GM18517 (cell line): Measurements from ENCODE around the gene TNNT1.
"Not testable (repeated sequence)": the region's sequence is repeated elsewhere in the genome, so short reads cannot be mapped to it uniquely, and the experiment has no call there.

ENCODE experiments used
- ATAC-seq: cut with Tn5 transposase; IDR thresholded peaks from one replicate; pipeline ENCODE4 v1.9.1; 2021; ENCODE audit warnings: mild to moderate bottlenecking, moderate library complexity; ENCODE audit not compliant: unreplicated experiment

The TNNT1 gene

DNA sequence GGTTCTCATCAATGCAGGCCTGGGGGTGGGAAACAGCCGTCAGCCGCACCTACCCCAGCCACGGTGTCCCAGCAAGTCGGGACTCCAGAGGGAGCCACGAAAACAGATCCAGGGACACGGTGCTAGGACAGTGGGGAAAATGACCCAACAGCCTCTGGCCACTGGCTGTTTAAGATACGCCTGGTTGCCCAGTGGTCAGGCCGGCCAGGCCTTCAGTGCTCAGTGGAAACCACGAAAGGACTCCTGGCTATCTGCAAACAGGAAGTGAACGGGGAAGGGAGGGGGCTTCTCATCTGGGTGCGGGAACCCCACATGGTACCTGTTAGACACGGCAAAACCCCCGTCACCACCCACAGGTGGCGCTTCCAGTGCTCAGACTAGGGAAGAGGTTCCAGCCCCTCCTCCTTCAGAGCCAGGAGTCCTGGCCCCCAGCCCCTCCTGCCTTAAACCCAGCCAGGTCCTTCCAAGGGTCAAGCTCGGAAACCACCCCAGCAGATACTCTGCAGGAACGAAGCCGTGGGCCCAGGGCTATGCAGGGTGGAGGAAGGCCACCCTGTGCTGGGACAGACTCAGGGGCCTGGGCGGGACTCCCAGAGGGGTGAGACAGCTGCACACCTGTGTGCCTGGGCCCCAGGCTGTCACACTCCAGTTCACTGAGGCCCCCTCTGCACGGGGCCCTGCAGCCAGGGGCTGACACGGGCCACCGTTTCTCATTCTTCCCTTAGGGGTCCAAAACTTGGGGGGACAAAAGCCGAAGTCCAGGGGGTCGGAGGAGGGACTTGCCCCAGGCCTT, 36.0 kb downstream of the TNNT1 start:
- no peak for ATAC-seq

DNA sequence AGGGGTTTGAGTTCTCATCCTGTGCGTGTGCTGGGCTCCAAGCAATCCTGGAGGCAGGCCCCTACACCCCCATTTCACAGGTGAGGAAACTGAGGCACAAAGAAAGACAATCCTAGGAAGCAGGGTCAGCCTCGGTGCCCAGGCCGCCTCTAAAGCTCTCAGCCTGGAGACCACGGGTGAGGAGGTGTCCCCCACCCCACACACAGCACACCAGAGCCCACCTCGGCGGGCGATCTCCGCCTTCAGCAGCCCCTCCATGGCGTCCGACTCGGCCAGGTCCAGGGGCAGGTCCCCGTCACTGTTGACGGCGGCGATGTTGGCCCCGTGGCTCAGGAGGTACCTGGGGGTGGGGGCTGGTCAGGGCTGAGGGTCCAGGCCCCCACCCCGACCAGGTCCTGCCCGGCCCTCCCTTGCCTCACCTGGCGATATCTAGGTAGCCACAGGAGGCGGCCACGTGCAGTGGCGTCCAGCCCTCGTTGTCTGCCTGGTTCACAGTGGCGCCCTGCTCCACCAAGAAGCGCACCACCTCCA, 36.7 kb downstream of the TNNT1 start:
- ATAC-seq = no peak

DNA sequence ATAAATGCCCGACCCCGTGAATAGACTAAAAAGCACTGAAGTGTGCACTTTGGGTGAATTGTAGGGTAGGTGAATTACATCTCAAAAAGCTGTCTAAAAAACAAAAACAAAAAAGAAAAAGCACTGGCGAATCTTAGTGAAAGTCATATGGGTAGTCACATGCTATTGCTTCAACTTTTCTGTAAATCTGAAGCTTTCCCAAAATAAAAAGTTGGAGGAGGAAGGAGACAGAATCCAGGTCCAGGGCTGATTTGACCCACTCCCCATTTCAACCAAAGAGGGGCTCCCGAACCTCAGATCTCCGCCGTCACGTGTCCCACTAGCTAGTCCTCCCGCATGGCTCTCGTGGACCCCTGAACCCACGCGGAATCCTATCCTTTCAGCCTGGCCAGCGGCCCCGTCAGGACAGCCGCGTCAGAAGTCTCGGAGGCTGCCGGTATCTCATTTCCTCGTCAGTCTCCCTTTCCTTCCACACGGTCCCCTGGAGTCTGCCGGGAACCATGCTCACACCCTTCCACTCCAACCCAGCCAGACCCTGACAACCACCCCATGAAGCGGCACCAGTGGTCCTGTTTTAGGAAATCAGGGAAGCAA, 37.7 kb downstream of the TNNT1 start:
- ATAC-seq = no peak

DNA sequence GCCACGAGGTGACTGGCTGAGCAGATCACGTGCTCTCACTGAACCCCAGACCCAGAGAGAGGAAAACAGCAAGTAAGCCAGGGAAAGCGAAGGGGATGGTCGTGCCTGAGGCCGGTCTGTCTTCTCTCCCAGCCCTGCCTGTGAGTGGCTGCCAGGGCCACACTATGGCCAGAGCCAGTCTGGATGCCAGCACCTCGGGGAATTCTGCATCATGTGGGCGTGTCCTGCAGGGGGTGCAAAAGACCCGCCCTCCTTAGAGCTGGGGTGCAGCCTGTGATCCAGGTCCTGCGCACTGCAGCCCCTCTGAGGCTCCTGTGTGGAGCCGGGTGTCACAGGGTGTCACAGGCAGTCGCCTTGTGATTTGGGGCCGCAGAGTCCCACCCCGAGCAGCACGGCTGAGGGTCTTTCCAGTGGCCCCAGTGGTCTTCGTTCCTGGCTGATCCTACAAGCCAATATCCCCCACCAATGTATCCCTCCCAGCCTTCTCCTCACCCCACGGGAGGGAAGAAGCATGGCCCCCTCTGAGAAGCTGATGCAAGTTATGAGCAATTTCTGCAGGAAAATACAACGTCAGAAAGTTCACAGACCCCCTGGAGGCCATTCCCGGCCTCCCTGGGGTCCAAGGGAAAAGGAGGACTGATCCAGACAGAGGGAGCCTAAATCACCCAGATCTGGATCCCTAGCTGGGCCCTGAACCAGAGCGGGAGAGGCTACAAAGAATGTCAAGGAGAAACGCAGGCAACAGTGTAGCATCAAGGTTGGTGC, 39.3 kb downstream of the TNNT1 start:
- no peak for ATAC-seq

DNA sequence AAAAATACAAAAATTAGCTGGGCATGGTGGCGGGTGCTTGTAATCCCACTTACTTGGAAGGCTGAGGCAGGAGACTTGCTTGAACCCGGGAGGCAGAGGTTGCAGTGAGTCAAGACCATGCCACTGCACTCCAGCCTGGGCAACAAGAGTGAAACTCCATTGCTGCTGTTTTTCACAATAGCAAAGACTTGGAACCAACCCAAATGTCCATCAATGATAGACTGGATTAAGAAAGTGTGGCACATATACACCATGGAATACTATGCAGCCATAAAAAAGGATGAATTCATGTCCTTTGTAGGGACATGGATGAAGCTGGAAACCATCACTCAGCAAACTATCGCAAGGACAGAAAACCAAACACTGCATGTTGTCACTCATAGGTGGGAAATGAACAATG, 41.8 kb downstream of the TNNT1 start:
- not testable (repeated sequence) for ATAC-seq

DNA sequence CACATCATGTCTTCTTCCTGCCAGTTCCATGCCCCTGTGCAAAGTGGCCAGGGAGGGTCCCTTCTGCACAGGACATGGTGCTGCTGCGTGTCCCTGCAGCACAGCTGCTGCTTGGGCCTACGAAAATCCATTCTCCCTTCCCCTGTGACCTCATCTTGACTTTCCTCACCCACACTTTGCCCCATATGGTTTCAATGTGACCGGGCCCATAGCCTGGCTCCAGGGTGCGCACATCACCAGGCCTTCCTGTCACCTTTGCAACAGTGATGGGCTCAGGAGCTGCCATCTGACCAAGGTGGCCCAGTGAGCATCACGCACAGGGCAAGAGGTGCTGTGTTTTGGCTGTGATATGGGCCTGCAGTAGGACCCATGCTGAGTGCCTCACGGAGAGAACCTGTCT, 42.4 kb downstream of the TNNT1 start:
- no peak for ATAC-seq

DNA sequence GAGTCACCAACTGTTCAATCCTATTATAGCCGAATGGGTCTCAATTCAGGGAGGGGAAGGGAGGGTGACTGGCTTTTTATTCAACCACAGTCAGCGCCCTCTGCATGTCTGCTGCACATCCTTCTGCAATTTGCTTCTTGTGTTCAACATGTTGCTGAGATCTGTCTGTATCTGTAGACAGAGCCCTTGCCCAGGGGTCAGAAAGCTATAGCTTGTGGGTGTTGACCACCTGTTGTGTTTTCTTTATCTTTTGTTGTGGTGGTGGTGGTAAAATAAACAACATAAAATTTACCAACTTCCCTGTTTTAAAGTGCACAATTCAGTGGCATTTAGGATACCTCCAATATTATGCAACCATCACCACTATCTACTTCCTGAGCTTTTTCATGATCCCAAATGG, 43.8 kb downstream of the TNNT1 start:
- no peak for ATAC-seq

DNA sequence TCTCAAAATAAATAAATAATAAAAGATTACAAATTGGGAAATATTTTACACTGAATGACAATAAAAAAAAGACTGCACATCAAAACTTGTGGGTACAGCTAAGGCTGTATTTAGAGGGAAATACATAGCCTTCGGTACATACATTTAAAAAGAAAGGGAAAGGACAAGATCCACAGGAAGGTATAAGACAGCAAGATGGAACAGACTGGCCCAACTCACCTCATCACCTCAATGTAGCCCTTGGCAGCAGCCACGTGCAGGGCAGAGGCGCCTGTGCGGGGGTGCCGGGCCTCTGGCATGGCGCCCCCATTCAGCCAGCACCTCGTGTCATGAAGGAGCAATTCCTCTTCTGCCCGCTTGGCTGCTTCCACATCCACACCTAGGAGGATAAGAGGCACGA, 45.8 kb downstream of the TNNT1 start:
- ATAC-seq = no peak

DNA sequence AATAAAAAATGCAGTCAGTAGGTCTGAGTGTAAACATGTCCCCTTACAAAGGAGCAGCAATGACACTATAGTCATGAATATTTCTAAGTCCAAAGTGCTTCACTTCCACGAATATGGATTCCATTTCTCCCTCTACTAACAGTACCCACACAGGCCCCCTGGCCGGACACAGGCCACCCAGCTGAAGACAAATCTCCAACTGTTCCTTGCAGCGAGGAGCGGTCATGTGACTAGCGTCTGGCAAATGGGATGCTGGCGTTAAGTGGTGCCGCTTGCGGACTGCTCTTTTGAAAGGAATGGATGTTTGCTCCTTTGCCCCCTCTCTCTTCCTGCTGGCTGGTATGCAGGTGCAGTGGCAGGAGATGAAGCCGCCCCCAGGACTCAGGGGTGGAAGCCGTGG, 47.7 kb downstream of the TNNT1 start:
- ATAC-seq = no peak

DNA sequence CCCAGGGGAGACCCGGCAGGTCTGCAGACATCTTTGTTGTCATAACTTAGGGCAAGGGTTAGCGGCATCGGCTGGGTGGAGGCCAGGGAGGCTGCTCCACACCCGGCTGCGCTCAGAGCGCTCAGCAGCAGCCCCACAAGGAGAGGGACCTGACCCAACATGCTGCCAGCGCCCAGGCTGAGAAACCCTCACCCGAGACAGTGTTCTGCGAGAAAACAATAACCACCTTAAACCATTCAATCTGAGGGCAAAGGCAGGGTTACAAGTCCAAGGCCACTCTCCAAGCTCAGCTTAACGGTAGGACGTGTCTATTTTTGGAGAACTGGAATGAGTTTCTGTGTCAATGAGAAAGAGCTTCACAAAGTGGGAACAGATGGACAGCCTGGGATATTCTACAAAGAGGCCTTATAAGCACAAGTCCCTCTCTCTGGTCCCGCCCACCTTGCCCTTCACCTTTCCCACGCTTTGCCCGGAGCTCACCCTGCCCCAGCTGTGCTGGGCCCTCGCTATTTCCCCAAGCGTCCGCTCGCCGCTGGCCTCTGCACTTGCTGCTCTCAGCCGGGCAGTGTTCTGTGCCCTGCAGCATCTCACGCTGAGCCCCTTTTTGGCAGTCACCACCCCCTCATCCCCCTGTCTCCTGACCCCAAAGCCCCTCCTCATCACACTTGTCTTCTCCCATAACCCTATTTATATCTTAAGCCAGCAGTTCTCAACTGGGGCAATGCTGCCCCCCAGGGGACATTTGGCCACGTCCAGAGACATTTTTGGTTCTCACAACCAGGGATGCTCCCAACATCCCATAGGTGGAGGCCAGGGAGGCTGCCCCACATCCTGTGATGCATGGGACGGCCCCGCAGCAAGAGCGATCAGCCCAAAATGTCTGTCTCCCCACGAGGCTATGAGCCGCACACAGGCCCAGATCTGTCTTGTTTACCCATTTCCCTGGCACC, 49.2 kb downstream of the TNNT1 start:
- ATAC-seq = no peak

DNA sequence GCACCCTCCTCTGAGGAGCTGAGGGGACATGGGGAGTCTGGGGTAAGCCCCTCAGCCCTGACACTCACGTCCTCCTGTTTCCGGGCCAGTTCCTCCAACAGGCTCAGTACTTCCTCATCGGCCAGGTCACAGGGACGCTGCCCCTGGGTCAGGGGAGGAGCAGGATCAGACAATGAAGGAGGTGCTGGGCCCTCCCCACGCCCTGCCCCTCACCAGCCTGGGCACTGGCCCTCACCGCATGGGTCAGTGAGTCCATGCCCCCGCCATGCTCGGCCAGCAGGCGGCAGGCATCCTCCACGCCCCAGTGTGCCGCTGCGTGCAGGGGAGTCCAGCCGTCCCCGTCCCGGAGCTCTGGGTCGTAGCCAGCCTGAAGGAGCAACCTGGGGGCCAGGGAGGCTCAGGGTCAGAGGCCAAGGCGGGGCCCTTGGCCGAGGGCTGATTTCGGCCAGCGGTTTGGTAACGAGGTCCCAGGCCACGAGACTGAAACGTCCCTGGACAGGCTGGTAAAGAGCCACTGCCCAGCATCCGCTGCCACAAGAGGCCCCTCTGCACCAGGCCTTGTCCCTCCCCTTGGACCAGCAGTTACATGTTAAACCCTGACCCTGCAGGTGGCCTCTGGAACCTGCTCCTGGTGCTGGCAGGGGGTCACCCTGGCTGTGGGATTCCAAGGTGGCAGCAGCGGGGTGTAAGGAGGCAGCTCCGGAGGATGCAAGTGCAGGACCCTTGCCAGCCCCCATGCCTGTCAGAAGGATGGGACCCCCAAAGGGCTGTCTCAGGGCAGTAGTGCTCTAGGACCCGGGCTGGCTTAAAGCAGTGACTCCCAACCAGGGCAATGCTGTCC, 50.1 kb downstream of the TNNT1 start:
- no peak for ATAC-seq

DNA sequence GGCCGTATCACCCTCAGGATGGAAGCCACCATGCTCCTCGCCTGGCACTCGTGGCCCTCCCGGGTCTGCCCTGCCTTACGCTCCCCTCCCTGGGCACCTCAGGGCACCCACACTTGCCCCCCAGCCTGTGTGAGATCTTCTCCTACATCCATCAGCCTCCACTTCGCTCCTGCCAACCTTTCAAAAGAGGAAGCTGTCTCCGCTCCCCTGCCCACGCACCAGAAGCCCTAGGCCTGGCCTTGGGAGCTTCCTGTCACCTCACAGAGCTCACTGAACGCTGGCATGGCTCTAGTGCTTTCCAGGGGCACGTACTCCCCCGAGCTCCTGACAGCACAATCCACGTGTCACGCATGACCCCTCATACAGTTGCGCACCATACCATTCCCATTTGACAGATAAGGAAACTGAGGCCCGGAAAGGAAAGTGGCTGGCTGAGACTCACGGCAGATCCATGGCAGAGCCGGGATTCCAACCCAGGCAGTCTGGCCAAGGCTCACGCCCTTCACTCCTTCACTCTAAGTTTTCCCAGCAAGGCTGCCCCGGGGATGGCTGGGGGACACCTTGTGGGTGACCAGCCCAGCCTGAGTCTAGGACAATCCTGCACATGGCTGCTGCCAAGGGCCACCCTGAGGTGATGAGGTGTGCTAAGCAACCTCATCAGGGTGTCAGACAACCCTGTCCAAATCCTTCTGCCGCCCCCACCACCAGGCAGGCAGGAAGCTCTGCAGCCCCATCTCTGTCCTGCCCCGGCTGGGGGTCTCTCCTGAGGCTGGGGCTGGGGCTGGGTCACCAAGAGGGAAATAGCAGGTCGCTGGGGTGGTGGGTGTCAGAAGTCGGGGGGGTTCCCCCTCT, 50.9 kb downstream of the TNNT1 start:
- no peak for ATAC-seq

DNA sequence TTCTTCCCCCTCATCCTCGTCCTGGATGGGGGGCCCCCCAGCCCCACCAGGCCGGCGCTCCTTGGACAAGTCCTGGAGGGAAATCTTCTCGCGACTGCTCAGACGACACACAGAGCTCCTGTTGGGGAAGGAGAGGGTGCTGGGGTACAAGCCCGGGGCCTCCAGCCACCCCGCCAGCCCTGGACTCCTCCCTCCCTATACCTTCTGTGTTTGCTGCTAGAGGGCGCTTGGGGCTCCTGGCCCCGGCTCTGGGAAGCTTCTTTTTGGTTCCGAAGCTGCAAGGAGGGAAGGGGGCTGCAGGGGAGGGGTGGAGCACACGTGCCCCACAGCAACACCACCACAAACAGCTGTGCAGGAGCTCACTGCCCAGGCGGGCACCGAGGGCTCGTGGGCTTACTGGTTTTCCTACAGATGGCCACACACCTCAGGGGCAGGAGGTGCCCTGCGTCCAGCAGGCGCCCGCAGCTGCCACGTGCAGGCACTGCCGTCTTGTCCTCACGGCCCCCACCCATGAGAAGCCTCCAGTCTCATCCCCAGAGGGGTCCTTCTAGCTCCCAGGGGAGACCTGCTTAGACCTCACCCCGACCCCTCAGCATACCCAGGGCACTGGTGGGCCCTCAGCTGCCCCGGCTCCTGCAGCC, 52.8 kb downstream of the TNNT1 start:
- no peak for ATAC-seq

DNA sequence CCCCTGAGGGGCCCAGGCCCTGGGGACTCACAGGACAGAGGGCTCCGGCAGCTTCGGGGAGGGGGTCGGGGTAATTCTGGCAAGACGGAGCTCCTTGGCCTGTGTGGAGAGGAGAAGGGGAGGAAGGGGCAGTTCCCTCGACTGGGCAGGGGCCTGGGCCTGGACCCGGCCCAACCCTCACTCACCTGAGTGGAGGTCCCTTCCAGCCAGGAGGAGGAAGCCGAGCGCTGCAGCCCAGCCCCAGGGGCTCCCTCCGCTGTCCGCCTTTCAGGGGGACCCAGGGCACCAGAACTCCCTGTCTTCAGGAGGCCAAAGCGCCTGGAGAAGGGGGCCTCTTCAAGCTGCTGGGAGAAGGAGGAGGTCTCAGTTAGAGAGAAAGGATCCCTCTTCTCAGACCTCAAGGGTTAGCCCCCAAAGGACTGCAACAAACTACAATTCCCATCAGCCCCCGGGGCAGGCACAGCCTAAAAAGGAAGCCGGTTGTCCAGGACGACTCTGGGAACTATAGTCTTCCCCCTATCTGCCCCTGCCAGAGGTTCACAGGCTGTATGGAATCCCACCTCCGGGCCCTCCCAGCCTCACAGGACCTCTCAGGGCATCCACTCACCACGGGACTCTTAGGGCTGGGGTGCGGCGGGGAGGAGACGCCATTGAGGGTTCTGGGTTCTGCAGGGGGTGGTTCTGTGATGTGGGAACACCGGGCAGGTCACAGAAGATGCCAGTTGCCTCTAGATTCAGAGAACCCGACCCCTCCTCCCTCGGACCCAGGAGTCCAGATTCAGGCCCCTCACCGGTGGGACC, 53.5 kb downstream of the TNNT1 start:
- ATAC-seq = no peak

DNA sequence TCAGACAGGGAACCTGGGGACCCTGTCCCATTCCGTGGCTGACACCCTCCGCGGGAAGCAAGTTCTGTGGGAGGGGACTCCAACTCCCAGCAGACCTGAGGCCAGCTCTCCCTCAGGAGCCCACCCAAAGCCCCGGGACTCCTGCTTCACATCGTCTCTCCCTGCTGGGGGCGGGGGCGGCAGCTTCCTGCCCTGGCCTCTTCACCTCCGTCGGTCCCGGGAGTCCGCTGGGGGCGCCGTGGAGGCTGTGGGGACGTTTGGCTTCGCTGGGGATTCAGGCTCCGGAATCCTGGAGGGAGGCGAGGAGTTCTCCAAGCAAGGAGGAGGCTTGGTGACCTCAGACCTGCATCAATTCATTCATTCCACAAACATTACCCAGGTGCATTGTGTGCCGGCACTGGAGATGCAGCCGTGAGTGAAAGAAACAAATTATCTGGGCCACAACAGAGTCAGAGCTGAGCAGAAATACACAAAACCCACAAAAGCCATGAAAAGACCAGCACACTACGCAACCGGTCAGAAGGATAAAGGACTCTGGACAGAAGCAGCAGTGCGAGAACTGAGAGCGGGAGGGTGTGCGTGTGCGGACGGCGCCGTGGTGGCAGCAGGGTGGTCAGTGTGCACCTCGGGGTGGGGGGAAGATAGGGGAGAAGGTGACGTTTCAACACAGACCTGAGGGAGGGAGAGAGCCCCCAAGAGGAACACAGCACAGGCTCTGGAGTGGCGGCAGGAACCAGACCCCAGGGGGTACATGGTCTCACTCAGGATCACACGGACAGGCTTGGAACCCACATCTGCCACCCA, 54.3 kb downstream of the TNNT1 start:
- ATAC-seq = no peak

DNA sequence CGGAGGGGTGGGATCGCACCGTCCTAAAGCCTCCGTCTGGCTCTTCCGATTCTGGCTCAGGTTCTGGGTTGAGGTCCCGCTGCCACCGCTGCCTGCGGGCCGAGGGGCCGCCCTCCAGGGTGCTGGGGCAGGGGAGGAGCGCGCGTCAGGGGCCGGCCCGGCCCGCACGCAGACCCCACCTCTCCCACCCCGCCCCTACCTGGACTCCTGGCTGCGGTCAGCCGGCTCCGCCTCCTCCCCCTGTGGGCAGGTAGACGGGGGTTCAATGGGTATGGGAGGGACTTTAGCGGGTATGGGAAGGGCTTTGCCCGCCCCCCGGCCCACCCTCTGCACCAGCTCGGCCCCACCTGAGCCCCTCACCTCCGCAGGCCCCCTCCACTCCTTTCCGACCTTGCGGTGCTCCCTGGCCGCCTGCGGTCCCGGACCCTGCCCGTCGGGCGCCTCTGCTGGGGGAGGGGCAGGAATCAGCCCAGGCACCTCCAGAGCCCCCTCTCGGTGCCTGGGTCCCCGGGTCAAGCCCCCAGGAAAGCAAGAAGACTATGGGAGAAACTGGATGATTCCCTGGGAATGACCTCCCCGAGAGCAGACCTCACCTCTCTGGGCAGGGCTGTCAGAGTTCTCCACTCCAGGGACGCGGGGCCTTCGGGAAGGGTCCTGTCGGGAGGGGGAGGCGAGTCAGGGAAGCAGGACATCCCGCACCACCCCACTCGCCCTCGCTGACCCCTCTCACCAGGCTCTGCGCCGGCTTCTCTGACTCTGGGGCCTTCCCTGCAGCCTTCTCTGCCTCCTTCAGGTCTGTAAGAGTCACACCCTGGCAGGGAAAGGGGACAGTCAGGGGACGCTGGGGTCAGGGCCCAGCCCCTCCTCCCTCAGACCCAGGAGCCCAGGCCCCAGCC, 56.3 kb downstream of the TNNT1 start:
- no peak for ATAC-seq
